HepG2 (cell line): ENCODE measurements around the gene CARMIL3. TPM values are rescaled to one million over a fixed set of nuclear protein-coding genes. Genes with fewer than 3 reads are reported as not detected.

Experiments used
- CAMTA2 ChIP-seq: sonication (generic); formaldehyde crosslinking; IDR thresholded peaks from 2 replicates; pipeline ENCODE4 v1.4.0; 2020; ENCODE audit warnings: mild to moderate bottlenecking, missing genetic modification reagents, borderline replicate concordance
- CC2D1A ChIP-seq: sonication (generic); formaldehyde crosslinking; IDR thresholded peaks from 2 replicates; pipeline ENCODE4 v1.8.1; 2023; ENCODE audit warnings: mild to moderate bottlenecking, missing genetic modification reagents
- ETV5 ChIP-seq: IDR thresholded peaks from 2 replicates; pipeline ENCODE4 v1.6.1; 2018; ENCODE audit warnings: missing biosample characterization, missing genetic modification reagents, inconsistent platforms, borderline replicate concordance
- HMG20A ChIP-seq: IDR thresholded peaks from 2 replicates; pipeline ENCODE4 v1.6.1; 2016; ENCODE audit warnings: borderline replicate concordance
- IRX3 ChIP-seq: sonication (generic); formaldehyde crosslinking; IDR thresholded peaks from 2 replicates; pipeline ENCODE4 v1.8.1; 2023; ENCODE audit warnings: mild to moderate bottlenecking, low read depth, missing genetic modification reagents, borderline replicate concordance
- MAFK ChIP-seq, 2 experiments: IDR thresholded peaks in 1 of 2; conservative IDR thresholded peaks in 1 of 2; 2 replicates each; pipeline ENCODE4 v1.6.1; 2011; ENCODE audit warnings: improper control_type of control experiment in 2 of 2, low read length in 2 of 2
- MBD4 ChIP-seq: IDR thresholded peaks from 2 replicates; pipeline ENCODE4 v1.6.1; 2012; ENCODE audit warnings: low read length, inconsistent platforms, borderline replicate concordance
- MED13 ChIP-seq: sonication (generic); formaldehyde crosslinking; IDR thresholded peaks from 2 replicates; pipeline ENCODE4 v1.5.0; 2020; ENCODE audit warnings: missing genetic modification reagents
- NPAS2 ChIP-seq: sonication (generic); formaldehyde crosslinking; IDR thresholded peaks from 2 replicates; pipeline ENCODE4 v1.8.0; 2022; ENCODE audit warnings: mild to moderate bottlenecking, missing genetic modification reagents, borderline replicate concordance
- PRDM15 ChIP-seq: sonication (generic); formaldehyde crosslinking; IDR thresholded peaks from 2 replicates; pipeline ENCODE4 v1.4.0; 2020; ENCODE audit warnings: missing genetic modification reagents
- SIN3B ChIP-seq: fragments of 150-350 bp; IDR thresholded peaks from 2 replicates; pipeline ENCODE4 v1.6.1; 2014; ENCODE audit warnings: low read length
- SMAD3 ChIP-seq: sonication (generic); formaldehyde crosslinking; IDR thresholded peaks from 2 replicates; pipeline ENCODE4 v1.4.0; 2020; ENCODE audit warnings: missing genetic modification reagents
- SMYD3 ChIP-seq: sonication (generic); formaldehyde crosslinking; IDR thresholded peaks from 2 replicates; pipeline ENCODE4 v1.8.1; 2023; ENCODE audit warnings: mild to moderate bottlenecking, missing genetic modification reagents
- SNAPC4 ChIP-seq: sonication (generic); formaldehyde crosslinking; IDR thresholded peaks from 2 replicates; pipeline ENCODE4 v1.4.0; 2020; ENCODE audit warnings: mild to moderate bottlenecking, missing genetic modification reagents
- TOE1 ChIP-seq: sonication (generic); formaldehyde crosslinking; IDR thresholded peaks from 2 replicates; pipeline ENCODE4 v1.4.0; 2020; ENCODE audit warnings: mild to moderate bottlenecking, missing genetic modification reagents
- U2AF1 ChIP-seq: fragments of 200-400 bp; formaldehyde crosslinking; optimal IDR thresholded peaks from 2 replicates; pipeline ENCODE3; 2017; ENCODE audit warnings: mild to moderate bottlenecking, low read depth, low read length
- ZC3H13 ChIP-seq: sonication (generic); formaldehyde crosslinking; IDR thresholded peaks from 2 replicates; pipeline ENCODE4 v1.8.1; 2023; ENCODE audit warnings: mild to moderate bottlenecking, missing genetic modification reagents, moderate library complexity
- ZFP82 ChIP-seq: sonication (generic); formaldehyde crosslinking; IDR thresholded peaks from 2 replicates; pipeline ENCODE4 v1.5.1; 2020; ENCODE audit warnings: mild to moderate bottlenecking, missing genetic modification reagents, borderline replicate concordance
- ZNF563 ChIP-seq: sonication (generic); formaldehyde crosslinking; IDR thresholded peaks from 2 replicates; pipeline ENCODE4 v1.8.0; 2022; ENCODE audit warnings: mild to moderate bottlenecking, moderate library complexity, missing genetic modification reagents
- polyA plus RNA-seq, 8 experiments: library from polyadenylated mRNA; depleted of rRNA in 3 of 8; stranded (reverse) in 7 of 8; unstranded in 1 of 8; fragments of >200 nt; fragmentation: Illumina TruSeq in 4 of 8; extraction: Trizol in 4 of 8; gene quantifications; 2 replicates each; pipeline versions ENCODE4 v1.2.1 to v1.2.3, GENCODE V29; 2011 to 2016; ENCODE audit warnings: low read depth in 4 of 8, missing spikeins in 1 of 8, mixed read lengths in 1 of 8; ENCODE audit not compliant: insufficient read depth in 1 of 8
- total RNA-seq, 5 experiments: library from RNA; depleted of rRNA; stranded (reverse); fragments of >200 nt; fragmentation: Illumina TruSeq; extraction: Trizol; gene quantifications; 2 replicates each; pipeline ENCODE4 v1.2.3, GENCODE V29; 2016; ENCODE audit warnings: low read depth in 1 of 5

Gene CARMIL3
- total and polyA plus RNA-seq, 2 of the 13 experiments (the other 11 are each of a cell fraction or from before 2014, with no cell fraction given) = 0.27 to 0.55 TPM

- TF ChIP-seq SMAD3 (CRISPR knock-in tag) (peak; percentile 84; the same call in 1 of the 2 replicates), NPAS2 (CRISPR knock-in tag) (no peak), SMYD3 (CRISPR knock-in tag) (no peak), SIN3B (no peak; the same call in 1 of the 2 replicates), ZC3H13 (CRISPR knock-in tag) (peak; percentile 87), TOE1 (no peak; the same call in 1 of the 2 replicates), MED13 (CRISPR knock-in tag) (peak; percentile 92; the same call in 1 of the 2 replicates), MAFK (conservative IDR thresholded peaks at IDR 0.05 in 1 of 2, IDR thresholded peaks at IDR 0.05 in 1 of 2; ENCODE audit: low read length in 2 of 2) (no peak), MBD4 (no peak), HMG20A (CRISPR knock-in tag) (no peak), PRDM15 (no peak), U2AF1 (no peak), CAMTA2 (CRISPR knock-in tag) (peak; percentile 57; the same call in 1 of the 2 replicates), ZFP82 (CRISPR knock-in tag) (peak; percentile 62; the same call in 1 of the 2 replicates), IRX3 (CRISPR knock-in tag) (peak; percentile 74; the same call in 1 of the 2 replicates), ETV5 (CRISPR knock-in tag) (peak; percentile 89), SNAPC4 (0 out of 2 replicates have a peak, but pooled peaks have one; percentile 59), CC2D1A (CRISPR knock-in tag) (no peak; the same call in 1 of the 2 replicates), ZNF563 (CRISPR knock-in tag) (peak; percentile 66)
Observed at GRCh38 chr14:24051789-24052655, at the start of gene CARMIL3 (continued).
